Stimulated activated CD4-positive, alpha-beta T cell treated with anti-CD3 and anti-CD28 coated beads, Interleukin-1b, Interleukin-23, amount 100 ng/mL, for 4 hours (primary cell): Measurements from ENCODE around the gene TMEM178B.

Source experiments
- DNase-seq, 2 donors: peaks; one replicate each; pipeline ENCODE4 v3.0.0-alpha.2; 2020; ENCODE audit warnings: low read depth in 2 of 2

TMEM178B gene

GRCh38 chr7:141464551-141464950 lies 390.7 kb downstream of the TMEM178B start:
- DNase-seq: no peak

DNA sequence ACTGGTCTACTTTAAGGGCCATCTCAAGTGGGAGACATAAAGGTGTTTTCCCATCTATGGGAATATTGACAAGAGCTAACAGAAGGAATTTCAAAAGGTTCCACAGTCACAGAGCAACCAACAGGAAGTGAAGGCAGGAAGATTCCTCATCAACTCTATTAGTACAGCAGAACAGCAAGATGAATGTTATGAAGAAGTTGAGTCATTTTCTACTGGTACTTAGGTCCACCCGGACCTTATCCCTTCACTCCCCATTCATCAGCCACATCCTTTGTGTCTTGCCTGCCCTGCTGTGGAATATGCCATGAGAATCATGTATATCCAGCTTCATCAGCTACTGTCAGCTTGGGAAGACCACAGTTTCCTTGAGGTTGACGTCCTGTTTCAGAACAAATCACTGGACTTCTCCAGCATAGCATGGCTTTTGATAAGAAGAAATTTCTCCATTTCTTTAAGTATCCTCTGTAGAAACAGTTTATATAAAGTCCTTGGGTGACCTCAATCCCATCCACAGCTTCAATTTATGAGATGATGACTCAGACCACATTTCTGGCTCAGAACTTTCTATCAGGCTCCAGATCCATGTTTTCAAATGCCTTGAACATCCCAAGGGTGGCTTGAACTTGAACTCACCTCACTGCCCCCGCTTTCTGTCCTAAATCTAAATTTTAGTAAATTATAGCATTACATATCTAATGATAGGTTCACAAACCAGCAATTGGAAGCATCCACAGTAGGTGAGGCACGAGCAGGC lies 392.5 kb downstream of the TMEM178B start:
- DNase-seq: no peak

- DNase-seq: no peak
Observed at GRCh38 chr7:141468341-141468740, 394.5 kb downstream of the TMEM178B start.

- DNase-seq: no peak
Observed at GRCh38 chr7:141475679-141476078, 401.8 kb downstream of the TMEM178B start.

GRCh38 chr7:141477865-141478264 lies 404.0 kb downstream of the TMEM178B start:
- no peak for DNase-seq

GRCh38 chr7:141478845-141479244 lies 405.0 kb downstream of the TMEM178B start:
- no peak for DNase-seq

GRCh38 chr7:141480953-141481352 lies 407.1 kb downstream of the TMEM178B start:
- DNase-seq: no peak

GRCh38 chr7:141481971-141482370 lies 408.1 kb downstream of the TMEM178B start:
- no peak for DNase-seq

GRCh38 chr7:141483044-141483443 lies 409.2 kb downstream of the TMEM178B start:
- DNase-seq: no peak

DNA sequence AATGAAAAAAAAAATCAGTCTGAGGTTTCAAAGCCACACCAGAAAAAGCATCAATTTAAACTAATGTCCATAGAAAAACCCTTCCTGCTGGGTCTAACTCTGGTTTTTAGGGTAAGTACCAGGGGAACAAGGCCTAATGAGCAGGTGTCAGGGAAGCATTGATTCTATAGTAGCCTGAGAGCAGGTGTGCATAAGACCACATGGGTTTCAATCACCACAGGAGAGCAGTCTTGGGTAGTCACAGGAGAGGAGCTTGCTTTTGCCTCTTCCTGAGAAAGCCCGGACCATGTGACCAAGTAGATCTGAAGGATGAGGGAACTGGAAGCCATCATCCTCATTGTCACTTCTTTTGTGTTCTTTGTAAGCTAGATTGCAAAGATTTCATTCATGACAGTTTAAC lies 411.0 kb downstream of the TMEM178B start:
- DNase-seq: no peak

GRCh38 chr7:141486959-141487358 lies 413.1 kb downstream of the TMEM178B start:
- no peak for DNase-seq

DNA sequence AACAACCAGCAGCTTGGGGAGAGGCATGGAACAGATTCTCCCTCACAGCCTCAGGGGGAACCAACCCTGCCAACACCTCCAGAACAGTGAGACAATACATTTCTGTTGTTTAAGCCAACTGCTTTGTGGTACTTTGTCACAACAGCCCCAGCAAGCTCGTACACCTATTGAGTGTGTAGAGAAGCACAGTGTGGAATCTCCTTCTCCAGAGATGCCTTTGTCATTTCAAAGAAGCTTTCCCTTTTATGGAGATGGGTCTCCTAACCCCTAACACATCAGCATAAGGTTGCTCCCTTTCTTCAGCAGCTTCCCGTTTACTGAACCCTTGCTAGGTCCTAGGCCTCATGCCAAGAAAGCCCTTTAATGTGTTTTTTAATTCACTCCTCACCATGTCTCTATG lies 416.6 kb downstream of the TMEM178B start:
- no peak for DNase-seq

DNA sequence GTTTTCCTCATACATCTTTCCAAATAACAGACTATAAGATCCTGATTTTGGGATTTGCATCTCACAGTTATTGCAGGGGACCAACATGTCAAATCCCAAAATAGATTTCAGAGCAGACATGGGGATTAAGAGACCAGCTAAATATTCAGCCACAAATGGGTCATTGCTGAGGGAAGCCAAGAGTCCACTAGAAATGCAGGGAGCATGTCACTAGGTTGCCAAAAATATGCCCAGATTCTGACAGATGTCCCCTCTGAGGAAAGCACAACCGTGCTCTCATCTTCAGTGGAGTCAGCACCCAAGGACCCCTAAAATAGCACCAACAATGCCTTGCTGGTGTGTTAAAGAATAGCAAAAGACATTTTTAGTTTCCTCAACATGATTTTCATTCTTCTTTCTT lies 421.2 kb downstream of the TMEM178B start:
- no peak for DNase-seq

- DNase-seq: no peak
Observed at GRCh38 chr7:141497391-141497790, 423.5 kb downstream of the TMEM178B start.

DNA sequence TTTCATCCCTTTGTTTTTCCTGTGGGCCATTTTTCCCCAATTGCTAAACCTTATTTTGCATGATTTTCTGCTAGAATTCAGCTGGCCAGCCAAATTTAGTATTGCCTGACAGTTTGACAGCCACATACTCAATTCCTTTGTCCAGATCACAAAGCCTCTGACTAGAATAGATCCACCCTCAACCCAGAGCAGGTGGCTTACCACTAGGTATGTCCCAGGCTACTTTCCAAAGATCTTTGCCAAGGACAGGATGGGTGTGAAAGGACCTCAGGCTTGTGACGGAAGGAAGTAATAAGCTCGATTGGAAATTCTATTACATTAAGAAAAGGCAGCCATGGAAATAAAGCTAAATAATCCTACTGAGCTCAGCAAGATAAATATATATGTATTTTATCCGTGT lies 426.7 kb downstream of the TMEM178B start:
- DNase-seq: no peak

- DNase-seq: no peak
Observed at GRCh38 chr7:141501451-141501850, 427.6 kb downstream of the TMEM178B start.

GRCh38 chr7:141511316-141511675 lies 437.4 kb downstream of the TMEM178B start:
- no peak for DNase-seq

- DNase-seq: no peak
Observed at GRCh38 chr7:141511676-141512396, 438.0 kb downstream of the TMEM178B start.

DNA sequence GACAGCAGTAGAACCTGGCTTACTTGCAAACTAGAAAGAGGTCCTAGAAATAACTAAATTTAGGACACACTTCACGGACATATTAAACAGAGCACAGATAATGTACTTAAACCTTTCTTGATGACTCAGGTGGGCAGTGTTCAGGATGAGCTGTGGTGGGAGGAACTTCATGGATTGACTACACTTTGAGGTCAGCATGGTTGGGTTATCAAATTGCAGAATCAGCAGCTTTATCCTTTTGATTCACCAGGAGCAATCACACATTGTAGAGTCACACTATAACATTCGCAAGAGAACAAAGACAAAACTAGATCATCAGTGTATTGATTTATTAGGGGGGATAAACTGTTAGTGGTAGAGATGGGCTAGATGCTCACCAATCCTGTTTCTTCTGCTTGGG lies 438.7 kb downstream of the TMEM178B start:
- no peak for DNase-seq

DNA sequence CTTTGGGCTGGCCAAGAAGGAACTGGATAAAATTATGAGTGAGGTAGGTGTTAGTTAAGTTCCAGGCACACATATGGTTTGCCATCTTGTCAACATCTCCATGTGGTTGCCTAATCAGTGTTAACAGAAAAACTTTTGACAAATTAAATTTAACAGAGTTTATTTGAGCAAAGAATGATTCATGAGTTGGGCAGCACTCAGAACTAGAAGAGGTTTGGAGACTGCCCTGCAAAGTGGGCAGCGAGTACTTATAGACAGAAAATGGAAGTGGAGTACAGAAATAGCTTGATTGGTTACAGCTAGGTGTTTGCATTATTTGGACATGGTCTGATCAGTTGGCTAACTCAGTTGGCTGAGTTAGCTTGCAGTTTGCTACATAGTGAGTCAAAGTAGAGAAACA lies 439.9 kb downstream of the TMEM178B start:
- DNase-seq: no peak

- no peak for DNase-seq
Observed at GRCh38 chr7:141515941-141516340, 442.1 kb downstream of the TMEM178B start.

- no peak for DNase-seq
Observed at GRCh38 chr7:141519623-141520022, 445.8 kb downstream of the TMEM178B start.

DNA sequence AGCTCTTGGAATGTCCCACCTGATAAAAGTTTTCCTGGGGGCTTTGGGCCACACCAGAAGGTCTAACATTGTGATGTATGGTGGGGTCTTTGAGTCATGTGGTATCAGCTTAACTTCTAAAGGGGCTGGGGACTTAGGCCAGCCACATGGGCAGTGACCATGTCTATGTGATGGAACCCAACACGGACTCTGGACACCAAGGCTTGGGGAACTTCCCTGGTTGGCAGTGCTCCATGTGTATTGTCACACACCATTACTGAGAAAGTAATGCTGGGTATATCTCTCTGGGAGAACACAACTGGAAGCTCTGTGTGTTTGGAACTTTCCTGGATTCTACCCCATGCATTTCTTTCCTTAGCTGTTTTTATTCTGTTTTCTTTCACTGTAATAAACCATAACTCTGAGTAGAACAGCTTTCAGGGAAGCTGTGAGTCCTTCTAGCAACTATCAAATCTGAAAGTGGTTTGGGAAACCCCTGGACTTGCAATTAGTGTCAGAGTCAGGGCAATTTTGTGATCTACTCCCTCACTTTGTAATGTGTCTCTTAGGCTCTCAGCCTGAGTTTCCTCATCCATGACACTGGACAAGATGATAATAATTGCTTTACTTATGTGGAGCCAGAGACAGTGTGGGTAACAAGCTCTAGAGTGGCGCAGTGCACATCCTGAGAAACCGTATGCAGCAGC lies 448.9 kb downstream of the TMEM178B start:
- no peak for DNase-seq
